GM19035 (cell line): ENCODE measurements around the gene ZNF326.
"Not testable (repeated sequence)": the region's sequence is repeated elsewhere in the genome, so short reads cannot be mapped to it uniquely, and the experiment has no call there.

Experiments
- ATAC-seq: cut with Tn5 transposase; IDR thresholded peaks from one replicate; pipeline ENCODE4 v1.9.1; 2021; ENCODE audit not compliant: unreplicated experiment

Gene ZNF326

DNA sequence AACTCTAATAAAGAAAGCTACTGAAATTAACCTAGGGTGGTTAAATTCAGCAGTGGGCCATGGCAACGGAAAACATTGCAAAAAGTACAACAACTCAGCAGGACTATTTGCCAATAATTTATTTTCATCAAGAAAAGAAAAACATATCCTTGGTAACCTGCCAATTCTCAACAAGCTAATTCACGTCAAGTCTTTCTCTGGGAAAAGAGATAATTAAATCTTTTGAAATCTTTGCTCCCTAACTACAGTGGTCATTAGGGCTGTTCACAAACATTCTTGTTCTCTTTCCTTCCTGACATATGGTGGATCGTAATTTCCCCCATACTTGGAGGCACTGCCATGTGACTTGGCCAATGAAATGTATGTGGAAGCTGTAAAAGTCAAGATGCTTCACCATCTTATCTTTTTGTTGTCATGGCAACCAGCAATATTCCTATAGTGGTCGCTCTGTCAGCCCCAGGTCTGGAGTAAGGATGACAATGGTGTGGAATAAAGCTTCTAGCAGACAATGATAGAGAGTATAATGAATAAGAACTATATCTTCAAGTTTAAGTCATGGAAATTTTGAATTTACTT, 29.6 kb upstream of the ZNF326 start:
- ATAC-seq, result no peak

DNA sequence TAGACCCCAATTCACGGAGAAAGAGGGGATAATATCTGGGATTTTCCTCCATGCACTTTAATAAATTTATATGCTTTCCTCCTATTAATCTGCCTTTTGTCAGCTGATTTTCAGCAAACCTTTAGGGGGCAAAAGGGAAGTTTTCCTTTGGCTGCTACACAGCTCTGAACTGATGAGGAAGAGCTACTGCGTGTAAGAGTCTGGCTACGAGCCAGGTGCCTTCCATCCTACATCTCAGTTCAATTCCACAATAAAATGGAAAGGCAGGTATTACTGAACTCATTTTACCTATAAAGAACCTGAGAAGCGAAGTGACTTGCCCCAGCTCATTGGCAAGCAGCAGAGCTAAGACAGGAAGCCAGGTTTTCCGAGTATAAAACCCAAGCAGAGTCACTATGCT, 28.3 kb upstream of the ZNF326 start:
- no peak for ATAC-seq

DNA sequence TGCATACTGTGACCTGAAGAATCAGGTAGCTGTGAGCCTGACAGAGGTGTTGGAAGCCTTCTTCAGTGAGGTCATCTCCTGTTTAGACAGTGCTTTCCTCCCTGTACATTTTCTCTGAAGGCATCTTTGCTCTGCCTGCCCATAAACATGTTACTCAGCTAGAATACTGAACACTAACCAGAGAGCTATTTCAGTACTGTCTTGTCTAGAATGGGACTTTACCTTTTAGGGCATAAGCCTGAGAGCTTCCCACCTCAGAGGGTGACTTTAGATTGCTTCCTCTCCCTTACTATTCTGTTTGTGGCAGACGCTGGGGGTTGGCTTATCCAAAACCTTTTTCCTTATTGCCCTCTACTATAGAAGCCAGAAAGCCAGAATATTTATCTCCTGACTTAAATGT, 23.3 kb upstream of the ZNF326 start:
- ATAC-seq, result no peak

DNA sequence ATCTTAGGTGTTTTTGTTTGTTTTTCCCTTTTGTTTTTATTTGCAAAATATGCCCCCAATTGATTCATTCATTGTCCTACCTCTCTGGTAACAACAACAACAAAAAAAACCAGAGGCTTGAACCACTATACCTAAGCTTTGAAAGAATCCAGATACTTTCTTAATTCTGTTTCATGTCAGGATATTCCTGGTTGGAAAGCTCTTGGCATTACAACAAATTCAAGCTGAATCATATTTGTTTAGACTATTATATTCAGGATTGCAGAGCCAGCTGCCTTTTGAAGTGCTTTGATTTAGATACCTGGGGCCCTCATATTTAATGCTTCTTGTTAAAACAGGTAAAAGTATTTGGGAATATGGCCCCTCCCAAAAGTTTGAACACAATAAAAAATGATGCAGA, 22.9 kb upstream of the ZNF326 start:
- ATAC-seq, result no peak

DNA sequence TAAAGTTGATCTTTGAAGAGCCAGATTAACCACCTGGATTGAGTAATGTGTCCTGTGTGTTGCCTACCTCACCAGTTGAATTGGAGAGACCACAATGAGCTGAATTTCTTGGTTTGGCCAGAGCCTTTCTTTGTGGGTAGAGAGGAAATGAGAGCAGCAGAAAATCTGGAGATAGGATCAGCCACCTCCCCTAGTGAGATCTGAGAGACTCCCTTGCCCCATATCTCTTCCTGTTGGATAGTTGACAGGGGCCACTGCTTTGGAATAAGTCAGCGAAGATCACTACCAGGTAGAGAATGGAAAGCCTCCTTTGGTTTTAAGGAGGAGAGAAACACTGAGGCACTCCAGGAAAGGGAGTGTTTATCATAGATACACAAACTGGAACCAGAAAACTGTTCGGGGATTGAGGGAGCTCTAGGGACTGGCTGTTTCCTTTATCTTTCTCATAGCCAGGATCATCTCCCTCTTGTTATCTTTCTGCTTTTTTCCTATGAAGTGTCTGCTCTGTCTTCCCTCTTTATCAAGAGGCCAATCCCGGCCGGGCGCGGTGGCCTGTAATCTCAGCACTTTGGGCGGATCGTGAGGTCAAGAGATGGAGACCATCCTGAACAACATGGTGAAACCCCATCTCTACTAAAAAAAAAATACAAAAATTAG, 21.3 kb upstream of the ZNF326 start:
- ATAC-seq, result no peak

DNA sequence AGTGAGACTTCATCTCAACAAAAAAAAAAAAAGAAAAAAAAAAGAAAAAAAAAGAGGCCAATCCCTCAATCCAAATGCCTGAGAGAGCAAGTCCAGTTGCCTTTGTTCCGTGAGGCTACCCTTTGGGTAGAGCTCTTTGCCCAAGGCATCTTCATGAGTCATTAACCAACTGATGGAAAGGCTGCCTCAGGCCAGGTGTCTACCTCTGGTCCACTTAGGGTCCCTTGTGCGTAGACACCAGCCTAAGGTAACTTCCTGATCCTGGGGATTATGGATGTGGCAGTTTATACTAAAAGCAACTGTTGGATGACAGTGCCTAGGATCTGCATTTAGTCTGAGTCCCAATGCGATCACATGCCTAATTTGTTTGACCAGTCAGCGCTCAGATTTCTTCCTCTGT, 20.7 kb upstream of the ZNF326 start:
- no peak for ATAC-seq

DNA sequence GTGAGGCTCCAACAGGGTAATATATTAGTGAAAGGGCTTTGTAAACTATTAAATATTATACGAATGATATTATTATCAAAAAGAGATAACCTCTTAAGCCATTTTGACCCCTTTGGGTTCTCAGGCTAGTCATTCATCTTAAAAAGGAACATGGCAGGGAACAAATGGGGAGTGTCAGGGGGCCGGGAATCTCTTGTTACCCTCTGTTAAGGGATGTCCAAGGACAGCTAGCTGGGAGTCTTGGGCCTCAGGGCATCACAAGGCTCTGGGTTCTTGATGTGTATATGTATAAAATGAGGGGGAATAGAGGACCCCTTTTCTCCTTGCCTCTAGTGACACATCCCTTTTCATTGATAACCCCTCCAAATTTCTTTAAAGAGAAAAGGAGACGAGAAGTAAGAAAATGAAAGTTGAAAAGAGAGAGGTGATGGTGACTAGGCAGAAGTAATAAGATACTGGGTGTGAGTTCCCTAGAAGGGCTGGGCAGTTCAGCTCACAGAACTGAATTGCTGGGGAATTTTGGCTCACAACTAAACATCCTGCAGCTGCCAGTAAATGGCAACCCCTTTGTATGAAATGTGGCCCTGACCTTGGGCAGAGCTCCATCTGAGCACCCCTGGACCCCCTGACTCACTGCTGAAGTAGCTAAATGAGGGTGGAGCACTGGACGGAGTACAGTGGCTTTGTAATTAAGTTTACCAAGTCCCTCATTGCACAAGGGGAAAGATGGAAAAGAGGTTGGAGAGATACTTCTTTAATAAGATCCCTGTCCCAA, 20.0 kb upstream of the ZNF326 start:
- ATAC-seq, result no peak

DNA sequence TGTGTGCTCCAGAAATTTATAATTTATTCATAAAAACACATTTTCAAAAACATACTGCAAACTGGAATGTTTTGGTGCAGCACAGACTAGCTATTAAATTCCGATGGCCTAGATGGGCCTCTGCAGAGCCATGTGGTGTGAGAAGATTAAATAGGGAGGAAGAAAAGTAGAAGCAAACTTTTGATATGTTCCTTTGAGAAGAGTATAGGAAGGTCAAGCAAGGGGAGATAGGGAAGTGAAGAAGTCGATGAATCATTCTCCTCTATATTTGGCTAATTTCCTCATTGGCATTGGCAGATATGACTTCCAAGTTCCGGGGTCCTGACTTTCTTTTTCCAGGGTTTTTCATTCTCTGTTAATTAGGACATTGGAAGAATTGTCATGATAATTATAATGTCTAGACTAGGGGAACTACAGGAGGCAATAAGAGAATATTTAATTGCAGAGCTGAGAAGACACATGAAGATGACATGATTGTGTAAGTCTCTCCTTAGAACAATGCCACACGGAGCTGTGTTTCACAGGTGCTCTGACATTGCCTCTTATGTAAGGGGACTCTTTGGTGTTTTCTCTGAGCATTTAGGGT, 19.3 kb upstream of the ZNF326 start:
- ATAC-seq, result no peak

- ATAC-seq, result no peak
Observed at GRCh38 chr1:89978755-89979154, 16.2 kb upstream of the ZNF326 start.

DNA sequence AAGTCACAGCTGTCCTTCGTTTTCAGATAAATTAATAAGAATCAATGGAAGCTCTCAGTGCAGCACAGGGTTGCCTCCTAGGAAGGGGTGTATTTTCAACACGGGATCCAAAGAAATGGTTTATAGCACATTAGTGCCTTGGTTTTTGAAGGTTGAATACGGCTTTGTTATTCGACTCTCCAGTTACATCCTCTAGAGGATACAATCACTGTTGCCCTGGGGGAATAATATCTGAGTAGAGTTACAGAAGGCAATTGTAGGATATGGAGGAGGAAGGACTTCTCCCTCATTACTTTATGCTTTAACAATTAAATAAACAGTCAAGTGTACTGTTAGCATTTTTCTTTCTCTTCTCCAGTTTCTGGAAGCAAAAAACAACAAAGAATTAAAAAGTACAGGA, 14.3 kb upstream of the ZNF326 start:
- ATAC-seq, result no peak

DNA sequence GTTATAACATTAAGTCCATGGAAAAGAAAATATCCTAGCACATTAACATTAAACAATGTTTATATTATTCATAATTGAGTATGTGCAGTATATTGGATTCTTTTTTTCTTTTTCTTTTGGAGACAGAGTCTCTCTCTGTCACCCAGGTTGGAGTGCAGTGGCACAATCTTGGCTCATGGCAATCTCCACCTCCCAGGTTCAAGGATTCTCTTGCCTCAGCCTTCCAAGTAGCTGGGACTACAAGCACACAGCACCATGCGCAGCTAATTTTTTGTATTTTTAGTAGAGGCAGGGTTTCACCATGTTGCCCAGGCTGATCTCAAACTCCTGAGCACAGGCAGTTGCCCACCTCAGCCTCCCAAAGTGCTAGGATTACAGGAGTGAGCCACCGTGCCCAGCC, 12.1 kb upstream of the ZNF326 start:
- not testable (repeated sequence) for ATAC-seq

DNA sequence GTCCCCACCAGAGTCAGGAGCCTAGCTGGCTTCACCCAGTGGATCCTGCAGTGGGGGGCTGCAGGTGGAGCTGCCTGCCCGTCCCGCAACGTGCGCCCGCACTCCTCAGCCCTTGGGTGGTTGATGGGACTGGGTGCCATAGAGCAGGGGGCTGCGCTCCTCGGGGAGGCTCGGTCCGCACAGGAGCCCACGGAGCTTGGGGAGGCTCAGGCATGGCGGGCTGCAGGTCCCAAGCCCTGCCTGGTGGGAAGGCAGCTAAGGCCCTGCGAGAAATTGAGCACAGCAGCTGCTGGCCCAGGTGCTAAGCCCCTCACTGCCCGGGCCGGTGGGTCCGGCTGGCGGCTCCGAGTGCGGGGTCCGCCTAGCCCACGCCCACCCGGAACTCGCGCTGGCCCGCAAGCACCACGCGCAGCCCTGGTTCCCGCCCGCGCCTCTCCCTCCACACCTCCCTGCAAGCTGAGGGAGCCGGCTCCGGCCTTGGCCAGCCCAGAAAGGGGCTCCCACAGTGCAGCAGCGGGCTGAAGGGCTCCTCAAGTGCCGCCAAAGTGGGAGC, 10.3 kb upstream of the ZNF326 start:
- not testable (repeated sequence) for ATAC-seq

DNA sequence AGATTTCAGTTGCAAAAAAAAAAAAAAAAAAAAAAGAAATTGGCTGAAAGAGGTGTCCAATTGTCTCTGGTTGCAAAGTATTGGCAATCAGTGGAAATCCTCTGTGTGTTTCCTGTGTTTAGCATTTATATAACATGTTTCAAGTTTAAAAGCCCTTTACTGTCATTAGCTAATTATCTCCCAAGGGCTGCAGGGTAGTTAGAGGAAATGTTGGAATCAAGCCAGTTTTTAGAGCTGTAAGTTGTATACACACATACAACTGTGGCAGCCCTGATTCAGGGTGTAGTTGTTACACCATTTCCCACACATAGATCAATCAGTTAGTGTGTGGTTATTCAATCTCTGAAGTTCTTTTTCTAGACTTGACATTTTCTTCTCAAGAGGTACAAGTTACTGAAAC, 8.9 kb upstream of the ZNF326 start:
- ATAC-seq, result no peak

GRCh38 chr1:89987159-89987819, 7.6 kb upstream of the ZNF326 start:
- peak; percentile 86 for ATAC-seq

GRCh38 chr1:89989099-89989498, 5.8 kb upstream of the ZNF326 start:
- ATAC-seq, result no peak

DNA sequence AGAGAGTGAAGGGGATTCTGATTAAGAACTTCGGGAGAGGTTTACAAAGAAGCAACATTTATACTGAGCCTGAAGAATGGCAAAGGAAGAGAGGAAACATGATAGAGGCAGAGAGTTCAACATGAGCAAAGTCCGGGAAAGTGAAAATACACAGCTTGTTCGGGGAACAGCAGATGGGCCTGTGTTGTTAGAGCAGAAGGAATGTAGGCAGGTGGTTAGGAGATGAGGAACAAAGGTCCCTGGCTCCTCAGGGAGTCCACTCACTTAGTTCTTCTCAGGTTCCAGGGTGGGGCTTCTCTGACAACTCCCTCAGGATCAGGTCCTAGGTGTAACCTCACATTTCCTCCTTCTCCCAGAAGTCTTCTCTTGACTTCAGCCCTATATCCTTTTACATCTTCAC, 5.1 kb upstream of the ZNF326 start:
- ATAC-seq, result no peak

- no peak for ATAC-seq
Observed at GRCh38 chr1:89990976-89991831, 3.7 kb upstream of the ZNF326 start.

DNA sequence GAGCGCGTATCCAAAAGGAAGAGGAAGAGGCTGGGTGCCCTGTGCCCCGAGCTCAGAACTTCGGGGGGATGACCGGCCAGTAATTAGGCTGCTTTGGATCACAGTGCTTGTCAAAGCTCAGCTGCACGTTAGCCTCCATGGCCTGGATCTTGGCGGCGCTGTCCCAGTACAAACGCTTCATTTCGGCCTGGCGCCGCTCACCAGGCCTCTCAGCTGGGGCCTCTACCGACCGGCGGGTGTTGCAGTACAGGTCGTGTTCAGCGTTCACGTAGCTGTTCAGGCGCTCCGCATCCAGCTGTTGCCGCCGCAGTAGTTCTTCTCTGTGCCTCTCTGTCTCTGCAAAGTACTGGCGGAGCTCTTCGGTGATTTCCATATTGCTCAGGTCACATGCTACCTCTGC, 1.4 kb upstream of the ZNF326 start:
- no peak for ATAC-seq

- ATAC-seq, result no peak
Observed at GRCh38 chr1:89994231-89994804, 592 bp upstream of the ZNF326 start.
